ENCODE data around the gene MYH9. TPM values are rescaled to one million over a fixed set of nuclear protein-coding genes. Genes with fewer than 3 reads are reported as not detected.

The MYH9 gene
- total and polyA plus RNA-seq, 10 donors: 59.8 to 1,376 (median 711) TPM

GRCh38 chr22:36387709-36387958, 133 bp downstream of the MYH9 start:
- Histone ChIP-seq H3K9me3 (no peaks in the 10 kb centered on the region), H3K4me3 (peak overlapping the region; percentile 73 to 100 (median 92)), H3K4me1 (peaks cover 33 to 74% (median 64%) of the 10 kb centered on the region in 6 donors), H3K27ac (peak overlapping the region; percentile 93 to 100 (median 98)), H3K27me3 (replicated peaks in 1 of 7) (no peaks in the 10 kb centered on the region), H3K36me3 (peaks cover 0 to 18% (median 0%) of the 10 kb centered on the region in 6 donors)
- WGBS, 5 donors: 0 to 1% (median 0%) methylated on average over 3 to 31 of the region's 31 CpGs
- TF ChIP-seq POLR2AphosphoS5 (IDR thresholded peaks at IDR 0.05): no peak
- TF ChIP-seq CTCF (IDR thresholded peaks at IDR 0.05 in 8 of 11, conservative IDR thresholded peaks at IDR 0.05 in 3 of 11): peak in 1 of 11 experiments; percentile 12
- TF ChIP-seq POLR2A (IDR thresholded peaks at IDR 0.05): peak in 1 of 3 donors; percentile 88
- intact Hi-C loops (cut with DNase I; ENCODE audit: low total_unique reads): loop anchor here (5.0 to 10.0 kb wide), 2 partner anchors 53 to 65 kb away; no protein-coding TSS in a partner anchor
- DNase-seq: no peak

GRCh38 chr22:36386900-36387708, 663 bp downstream of the MYH9 start:
- Histone ChIP-seq H3K4me3 (peak overlapping the region; percentile 73 to 100 (median 92)), H3K4me1 (peaks cover 38 to 79% (median 69%) of the 10 kb centered on the region in 6 donors), H3K36me3 (peaks cover 0 to 23% (median 0%) of the 10 kb centered on the region in 6 donors), H3K9me3 (no peaks in the 10 kb centered on the region), H3K27me3 (replicated peaks in 1 of 7) (no peaks in the 10 kb centered on the region), H3K27ac (peak overlapping the region; percentile 93 to 100 (median 98))
- peak; percentile 98 for DNase-seq
- TF ChIP-seq POLR2A (IDR thresholded peaks at IDR 0.05): peak in 2 of 3 donors; percentile 33 to 70
- TF ChIP-seq CTCF (IDR thresholded peaks at IDR 0.05 in 8 of 11, conservative IDR thresholded peaks at IDR 0.05 in 3 of 11): peak in 1 of 11 experiments; percentile 14
- peak; percentile 85 to 93 (median 86) for TF ChIP-seq POLR2AphosphoS5 (IDR thresholded peaks at IDR 0.05)
- intact Hi-C loops (cut with DNase I; ENCODE audit: low total_unique reads): loop anchor here (5.0 to 10.0 kb wide), 2 partner anchors 52 to 65 kb away; no protein-coding TSS in a partner anchor
- WGBS, 5 donors: 0 to 3% (median 0%) methylated on average over 41 to 91 of the region's 91 CpGs

GRCh38 chr22:36386351-36386899, 1.3 kb downstream of the MYH9 start:
- DNase-seq: peak; percentile 89
- WGBS, 5 donors: 0 to 1% (median 0%) methylated on average over 14 to 18 of the region's 18 CpGs
- H3K4me3 ChIP-seq: peak overlapping the region; percentile 73 to 100 (median 92)
- H3K27ac ChIP-seq: peak overlapping the region; percentile 93 to 100 (median 98)
- peaks cover 45 to 81% (median 75%) of the 10 kb centered on the region in 6 donors for H3K4me1 ChIP-seq
- H3K9me3 ChIP-seq: no peaks in the 10 kb centered on the region
- no peaks in the 10 kb centered on the region for H3K27me3 ChIP-seq (replicated peaks in 1 of 7)
- intact Hi-C loops (cut with DNase I; ENCODE audit: low total_unique reads): loop anchor here (5.0 to 10.0 kb wide), 2 partner anchors 52 to 66 kb away; no protein-coding TSS in a partner anchor
- TF ChIP-seq POLR2AphosphoS5 (IDR thresholded peaks at IDR 0.05): peak in 1 of 3 donors; percentile 3
- TF ChIP-seq POLR2A (IDR thresholded peaks at IDR 0.05): no peak
- H3K36me3 ChIP-seq: peaks cover 0 to 30% (median 0%) of the 10 kb centered on the region in 6 donors

GRCh38 chr22:36385491-36386350, 2.0 kb downstream of the MYH9 start:
- Histone ChIP-seq H3K27me3 (replicated peaks in 1 of 7) (no peaks in the 10 kb centered on the region), H3K4me3 (peak overlapping the region; percentile 73 to 100 (median 92)), H3K9me3 (no peaks in the 10 kb centered on the region), H3K4me1 (peaks cover 52 to 81% (median 75%) of the 10 kb centered on the region in 6 donors), H3K27ac (peak overlapping the region; percentile 93 to 100 (median 98)), H3K36me3 (peaks cover 0 to 37% (median 0%) of the 10 kb centered on the region in 6 donors)
- peak; percentile 81 for DNase-seq
- intact Hi-C loops (cut with DNase I; ENCODE audit: low total_unique reads): loop anchor here (5.0 to 10.0 kb wide), 2 partner anchors 51 to 67 kb away; no protein-coding TSS in a partner anchor
- TF ChIP-seq CTCF (IDR thresholded peaks at IDR 0.05 in 8 of 11, conservative IDR thresholded peaks at IDR 0.05 in 3 of 11) (no peak), POLR2A (IDR thresholded peaks at IDR 0.05) (no peak), POLR2AphosphoS5 (IDR thresholded peaks at IDR 0.05) (peak in 2 of 3 donors; percentile 59 to 65)
- 3 to 5% (median 4%) methylated on average over 12 of the region's 12 CpGs for WGBS, 5 donors

Measured in spleen (tissue), 11 donors.